ENCODE data around the gene CDK14.
"Not testable (repeated sequence)": the region's sequence is repeated elsewhere in the genome, so short reads cannot be mapped to it uniquely, and the experiment has no call there.

Gene CDK14

GRCh38 chr7:90777465-90777864 lies 181.3 kb downstream of the CDK14 start:
- H3K27me3 Mint-ChIP-seq (ENCODE audit: low read depth), result no peaks in the 10 kb centered on the region
- peaks cover 6% of the 10 kb centered on the region for H3K36me3 Mint-ChIP-seq (ENCODE audit: low read depth)
- no peak overlapping the region for H3K4me3 Mint-ChIP-seq
- TF ChIP-seq CTCF (IDR thresholded peaks at IDR 0.05; ENCODE audit: unreplicated experiment in 3 of 3), result no peak
- H3K27ac Mint-ChIP-seq, result no peak overlapping the region
- H3K9me3 Mint-ChIP-seq, result peaks cover 5% of the 10 kb centered on the region
- peaks cover 10% of the 10 kb centered on the region for H3K4me1 Mint-ChIP-seq

- TF ChIP-seq CTCF (IDR thresholded peaks at IDR 0.05; ENCODE audit: unreplicated experiment in 3 of 3), result no peak
- peaks cover 7% of the 10 kb centered on the region for H3K9me3 Mint-ChIP-seq
- peaks cover 7% of the 10 kb centered on the region for H3K36me3 Mint-ChIP-seq (ENCODE audit: low read depth)
- H3K27me3 Mint-ChIP-seq (ENCODE audit: low read depth), result no peaks in the 10 kb centered on the region
- no peak overlapping the region for H3K27ac Mint-ChIP-seq
- peaks cover 7% of the 10 kb centered on the region for H3K4me1 Mint-ChIP-seq
- H3K4me3 Mint-ChIP-seq, result no peak overlapping the region
Observed at GRCh38 chr7:90777886-90778285, 181.8 kb downstream of the CDK14 start.

- no peak for TF ChIP-seq CTCF (IDR thresholded peaks at IDR 0.05; ENCODE audit: unreplicated experiment in 3 of 3)
- peaks cover 12% of the 10 kb centered on the region for H3K4me1 Mint-ChIP-seq
- H3K36me3 Mint-ChIP-seq (ENCODE audit: low read depth), result peaks cover 27% of the 10 kb centered on the region
- H3K27me3 Mint-ChIP-seq (ENCODE audit: low read depth), result no peaks in the 10 kb centered on the region
- no peak overlapping the region for H3K4me3 Mint-ChIP-seq
- peak overlapping the region; percentile 40 to 70 (median 53) for H3K27ac Mint-ChIP-seq
- H3K9me3 Mint-ChIP-seq, result peaks cover 25% of the 10 kb centered on the region
Observed at GRCh38 chr7:90788052-90788451, 191.9 kb downstream of the CDK14 start.

- Mint-ChIP-seq H3K27ac (no peak overlapping the region), H3K4me3 (no peak overlapping the region), H3K36me3 (ENCODE audit: low read depth) (peaks cover 33% of the 10 kb centered on the region), H3K9me3 (peaks cover 29% of the 10 kb centered on the region), H3K27me3 (ENCODE audit: low read depth) (no peaks in the 10 kb centered on the region), H3K4me1 (peaks cover 12% of the 10 kb centered on the region)
- TF ChIP-seq CTCF (IDR thresholded peaks at IDR 0.05; ENCODE audit: unreplicated experiment in 3 of 3), result no peak
Observed at GRCh38 chr7:90789736-90790306, 193.7 kb downstream of the CDK14 start.

GRCh38 chr7:90791596-90791995 lies 195.5 kb downstream of the CDK14 start:
- no peak for TF ChIP-seq CTCF (IDR thresholded peaks at IDR 0.05; ENCODE audit: unreplicated experiment in 3 of 3)
- Mint-ChIP-seq H3K36me3 (ENCODE audit: low read depth) (peaks cover 43% of the 10 kb centered on the region), H3K9me3 (peaks cover 32% of the 10 kb centered on the region), H3K27ac (no peak overlapping the region), H3K27me3 (ENCODE audit: low read depth) (no peaks in the 10 kb centered on the region), H3K4me3 (no peak overlapping the region), H3K4me1 (peaks cover 12% of the 10 kb centered on the region)

GRCh38 chr7:90792301-90792700 lies 196.2 kb downstream of the CDK14 start:
- no peak overlapping the region for H3K27ac Mint-ChIP-seq

GRCh38 chr7:90794234-90794633 lies 198.1 kb downstream of the CDK14 start:
- H3K27me3 Mint-ChIP-seq (ENCODE audit: low read depth); H3K4me3 Mint-ChIP-seq; H3K4me1 Mint-ChIP-seq; H3K27ac Mint-ChIP-seq: not testable (repeated sequence)
- Mint-ChIP-seq H3K9me3 (peaks cover 32% of the 10 kb centered on the region), H3K36me3 (ENCODE audit: low read depth) (peaks cover 49% of the 10 kb centered on the region)

More at GRCh38 chr7:90792301-90792700, 196.2 kb downstream of the CDK14 start:
- Mint-ChIP-seq H3K9me3 (peaks cover 32% of the 10 kb centered on the region), H3K4me1 (peaks cover 8% of the 10 kb centered on the region), H3K27me3 (ENCODE audit: low read depth) (no peaks in the 10 kb centered on the region), H3K4me3 (no peak overlapping the region), H3K36me3 (ENCODE audit: low read depth) (peaks cover 45% of the 10 kb centered on the region)
- TF ChIP-seq CTCF (IDR thresholded peaks at IDR 0.05; ENCODE audit: unreplicated experiment in 3 of 3), result no peak

Measured in nephron (organoid).